ENCODE measurements around the gene DUSP11. TPM values are rescaled to one million over a fixed set of nuclear protein-coding genes. Genes with fewer than 3 reads are reported as not detected.
"Not testable (repeated sequence)": the region's sequence is repeated elsewhere in the genome, so short reads cannot be mapped to it uniquely, and the experiment has no call there.

Gene DUSP11
- total and polyA plus RNA-seq, 4 experiments from 2014 or later, result 45.5 to 80.5 (median 53.6) TPM

DNA sequence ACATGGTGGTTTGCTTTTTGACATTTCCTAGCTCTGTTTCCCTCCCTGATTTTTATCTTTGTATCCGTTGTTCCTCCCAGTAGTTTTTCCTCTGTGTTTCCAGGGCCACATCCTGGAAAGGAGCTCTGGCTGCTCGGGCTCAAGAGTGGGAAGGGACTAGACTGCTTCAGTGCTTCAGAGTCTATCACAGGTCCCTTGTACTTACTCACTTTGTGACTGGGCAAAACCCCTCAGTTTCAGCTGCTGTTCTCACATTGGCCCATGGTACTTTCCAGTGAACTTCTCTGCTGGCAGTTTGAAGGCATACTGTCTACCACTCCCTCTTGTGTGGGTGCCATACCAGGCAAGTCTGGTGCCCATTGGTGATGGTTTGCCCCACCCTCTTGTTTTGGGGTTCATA, 41.3 kb upstream of the DUSP11 start:
- intact Hi-C loops (cut with micrococcal nuclease), result loop anchor here (10.0 kb wide), 2 partner anchors 324 to 434 kb away; partner anchors contain the start of gene BOLA3
- CTCF ChIA-PET (ENCODE audit: partially characterized antibody), result interaction anchor here (1.3 to 9.0 kb wide), 3 partner anchors 328 to 514 kb away, joined by 4 to 114 read pairs (median 88); partner anchors contain the start of gene BOLA3
- H3K4me3 ChIP-seq (ENCODE audit: low read length in 2 of 2), result no peak overlapping the region
- peaks cover 0 to 4% (median 2%) of the 10 kb centered on the region in 4 donors for H3K4me1 Mint-ChIP-seq
- H3K27ac ChIP-seq (ENCODE audit: low read depth, low read length), result no peak overlapping the region
- H3K27me3 ChIP-seq (ENCODE audit: insufficient read depth, low read length), result no peaks in the 10 kb centered on the region
- peaks cover 0 to 7% of the 10 kb centered on the region in 2 donors for H3K27me3 Mint-ChIP-seq
- no peaks in the 10 kb centered on the region for H3K36me3 ChIP-seq (ENCODE audit: insufficient read depth, low read length)
- no peak overlapping the region for H3K4me3 Mint-ChIP-seq
- H3K36me3 Mint-ChIP-seq, result no peaks in the 10 kb centered on the region
- DNase-seq, result no peak
- H3K4me1 ChIP-seq (ENCODE audit: insufficient read depth, low read length), result no peaks in the 10 kb centered on the region
- no peaks in the 10 kb centered on the region for H3K9me3 ChIP-seq (ENCODE audit: control insufficient read depth in 1 of 2, low read length in 2 of 2)
- no peaks in the 10 kb centered on the region for H3K9me3 Mint-ChIP-seq
- POLR2A ChIA-PET (ENCODE audit: partially characterized antibody), result no interaction called here
- H3K27ac Mint-ChIP-seq, result no peak overlapping the region

DNA sequence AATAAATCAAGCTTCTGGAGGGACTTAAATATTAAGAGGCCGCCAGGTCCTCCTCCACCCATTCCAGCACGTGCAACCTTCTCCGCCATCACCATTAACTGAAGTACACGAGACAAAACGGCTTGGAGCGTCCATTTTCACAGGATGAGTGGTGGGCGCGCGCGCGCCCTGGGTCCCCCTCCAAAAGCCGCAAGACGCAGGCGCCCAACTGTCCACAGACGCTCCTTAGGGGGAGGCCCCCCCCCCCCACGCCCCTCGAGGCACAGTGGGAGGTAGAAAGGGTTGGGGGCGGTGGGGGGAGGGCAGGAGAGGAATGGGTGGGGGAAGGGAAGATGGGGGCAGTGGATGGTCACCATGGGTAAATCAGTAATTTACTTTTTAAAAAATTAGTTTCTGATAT, 38.4 kb upstream of the DUSP11 start:
- H3K4me1 ChIP-seq (ENCODE audit: insufficient read depth, low read length), result no peaks in the 10 kb centered on the region
- Mint-ChIP-seq H3K4me1 (no peaks in the 10 kb centered on the region), H3K27me3 (peaks cover 2 to 11% of the 10 kb centered on the region in 2 donors), H3K9me3 (no peaks in the 10 kb centered on the region), H3K27ac (no peak overlapping the region), H3K4me3 (no peak overlapping the region), H3K36me3 (no peaks in the 10 kb centered on the region)
- no peak for DNase-seq
- no peak overlapping the region for H3K4me3 ChIP-seq (ENCODE audit: low read length in 2 of 2)
- H3K9me3 ChIP-seq (ENCODE audit: control insufficient read depth in 1 of 2, low read length in 2 of 2), result no peaks in the 10 kb centered on the region
- intact Hi-C loops (cut with micrococcal nuclease), result no loop called here
- H3K36me3 ChIP-seq (ENCODE audit: insufficient read depth, low read length), result no peaks in the 10 kb centered on the region
- H3K27ac ChIP-seq (ENCODE audit: low read depth, low read length), result no peak overlapping the region
- POLR2A ChIA-PET (ENCODE audit: partially characterized antibody), result no interaction called here
- H3K27me3 ChIP-seq (ENCODE audit: insufficient read depth, low read length), result no peaks in the 10 kb centered on the region
- CTCF ChIA-PET (ENCODE audit: partially characterized antibody), result no interaction called here

DNA sequence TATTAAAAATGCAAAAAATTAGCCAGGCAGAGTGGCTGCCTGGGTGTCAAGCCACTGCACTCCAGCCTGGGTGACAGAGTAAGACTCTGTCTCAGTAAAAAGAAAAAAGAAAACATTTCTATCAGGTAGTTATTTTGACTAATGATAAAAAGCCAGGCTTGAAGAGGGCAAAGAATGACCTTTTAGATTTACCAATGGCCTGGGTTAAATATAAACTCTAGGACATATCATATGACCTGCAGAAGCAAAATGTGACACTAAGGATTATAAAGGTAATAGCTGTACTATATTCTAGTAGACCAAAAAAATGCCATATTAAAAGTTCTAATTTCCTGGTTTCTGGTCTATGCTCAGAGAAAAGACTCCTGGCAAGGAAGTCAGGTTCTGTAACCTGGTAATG, 32.7 kb upstream of the DUSP11 start:
- no peak overlapping the region for H3K27ac Mint-ChIP-seq

DNA sequence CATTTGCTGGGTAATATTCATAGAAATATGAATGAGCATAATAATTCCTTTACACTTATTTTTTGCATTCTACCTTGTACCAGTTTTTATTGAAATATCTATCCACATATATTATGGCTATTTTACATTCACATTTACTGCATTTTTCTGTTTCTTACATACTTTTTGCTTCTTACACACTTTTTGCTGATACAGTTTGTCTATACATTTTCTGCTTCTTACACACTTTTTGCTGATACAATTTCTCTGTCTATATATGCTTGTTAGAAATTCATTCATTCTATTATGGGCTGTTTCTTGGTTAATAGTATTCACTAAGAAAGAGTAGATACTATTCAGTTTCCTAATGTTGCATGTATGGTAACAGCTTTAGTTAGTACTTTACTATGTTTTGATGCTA, 32.0 kb upstream of the DUSP11 start:
- Mint-ChIP-seq H3K27me3 (peaks cover 2 to 8% of the 10 kb centered on the region in 2 donors), H3K9me3 (no peaks in the 10 kb centered on the region), H3K36me3 (no peaks in the 10 kb centered on the region), H3K27ac (no peak overlapping the region), H3K4me1 (no peaks in the 10 kb centered on the region), H3K4me3 (no peak overlapping the region)
- DNase-seq, result no peak
- POLR2A ChIA-PET (ENCODE audit: partially characterized antibody), result no interaction called here
- no peaks in the 10 kb centered on the region for H3K4me1 ChIP-seq (ENCODE audit: insufficient read depth, low read length)
- no peaks in the 10 kb centered on the region for H3K27me3 ChIP-seq (ENCODE audit: insufficient read depth, low read length)
- H3K9me3 ChIP-seq (ENCODE audit: control insufficient read depth in 1 of 2, low read length in 2 of 2), result no peaks in the 10 kb centered on the region
- CTCF ChIA-PET (ENCODE audit: partially characterized antibody), result interaction anchor here (1.4 to 1.9 kb wide), 2 partner anchors 10 to 12 kb away, joined by 4 to 5 read pairs; no protein-coding TSS in a partner anchor
- no peak overlapping the region for H3K27ac ChIP-seq (ENCODE audit: low read depth, low read length)
- no peaks in the 10 kb centered on the region for H3K36me3 ChIP-seq (ENCODE audit: insufficient read depth, low read length)
- intact Hi-C loops (cut with micrococcal nuclease), result no loop called here
- no peak overlapping the region for H3K4me3 ChIP-seq (ENCODE audit: low read length in 2 of 2)

More for the DNA sequence above, 32.7 kb upstream of the DUSP11 start:
- H3K27ac ChIP-seq (ENCODE audit: low read depth, low read length), result no peak overlapping the region
- H3K36me3 ChIP-seq (ENCODE audit: insufficient read depth, low read length), result no peaks in the 10 kb centered on the region
- CTCF ChIA-PET (ENCODE audit: partially characterized antibody), result interaction anchor here (1.9 kb wide), 1 partner anchor 11 kb away, joined by 5 read pairs; no protein-coding TSS in a partner anchor
- Mint-ChIP-seq H3K9me3 (no peaks in the 10 kb centered on the region), H3K27me3 (peaks cover 2 to 8% of the 10 kb centered on the region in 2 donors), H3K4me1 (no peaks in the 10 kb centered on the region), H3K36me3 (no peaks in the 10 kb centered on the region), H3K4me3 (no peak overlapping the region)
- no peak for DNase-seq
- H3K4me1 ChIP-seq (ENCODE audit: insufficient read depth, low read length), result no peaks in the 10 kb centered on the region
- no peak overlapping the region for H3K4me3 ChIP-seq (ENCODE audit: low read length in 2 of 2)
- no peaks in the 10 kb centered on the region for H3K9me3 ChIP-seq (ENCODE audit: control insufficient read depth in 1 of 2, low read length in 2 of 2)
- intact Hi-C loops (cut with micrococcal nuclease), result no loop called here
- POLR2A ChIA-PET (ENCODE audit: partially characterized antibody), result no interaction called here
- H3K27me3 ChIP-seq (ENCODE audit: insufficient read depth, low read length), result no peaks in the 10 kb centered on the region

DNA sequence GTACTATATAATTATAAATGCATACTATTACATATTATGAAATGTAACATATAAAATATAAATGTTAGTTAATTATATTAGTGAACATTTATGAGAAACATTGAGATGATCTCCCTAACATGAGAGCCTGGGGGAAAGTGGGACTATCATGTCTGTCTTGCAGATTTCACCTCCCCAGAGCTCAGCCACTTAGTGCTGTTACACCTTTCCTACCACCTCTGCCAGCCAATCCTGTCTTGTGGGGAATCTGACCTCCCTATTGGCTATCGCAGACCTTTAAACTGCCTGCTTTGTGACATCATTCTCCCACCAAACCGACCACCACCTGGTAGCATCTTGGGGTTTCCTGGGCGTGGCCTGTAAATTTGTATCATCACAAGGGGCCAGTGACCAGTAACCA, 4.0 kb upstream of the DUSP11 start, which contains the start of gene C2orf78:
Gene C2orf78 (plus strand): TSS at position 301 of the 400 bp plus-strand sequence. CDS start 127 bp downstream, outside the sequence.
- CTCF ChIA-PET (ENCODE audit: partially characterized antibody); H3K27me3 Mint-ChIP-seq; H3K9me3 Mint-ChIP-seq; H3K9me3 ChIP-seq (ENCODE audit: control insufficient read depth in 1 of 2, low read length in 2 of 2); H3K36me3 Mint-ChIP-seq; DNase-seq; H3K4me1 ChIP-seq (ENCODE audit: insufficient read depth, low read length); H3K27ac Mint-ChIP-seq; H3K27me3 ChIP-seq (ENCODE audit: insufficient read depth, low read length); H3K36me3 ChIP-seq (ENCODE audit: insufficient read depth, low read length); H3K4me3 ChIP-seq (ENCODE audit: low read length in 2 of 2); POLR2A ChIA-PET (ENCODE audit: partially characterized antibody); H3K27ac ChIP-seq (ENCODE audit: low read depth, low read length); intact Hi-C loops (cut with micrococcal nuclease): not testable (repeated sequence)
- Mint-ChIP-seq H3K4me3 (peak within 1 kb of the TSS in 1 of 8 donors; percentile 20), H3K4me1 (peaks cover 2 to 15% (median 6%) of the 10 kb centered on the region in 4 donors)

DNA sequence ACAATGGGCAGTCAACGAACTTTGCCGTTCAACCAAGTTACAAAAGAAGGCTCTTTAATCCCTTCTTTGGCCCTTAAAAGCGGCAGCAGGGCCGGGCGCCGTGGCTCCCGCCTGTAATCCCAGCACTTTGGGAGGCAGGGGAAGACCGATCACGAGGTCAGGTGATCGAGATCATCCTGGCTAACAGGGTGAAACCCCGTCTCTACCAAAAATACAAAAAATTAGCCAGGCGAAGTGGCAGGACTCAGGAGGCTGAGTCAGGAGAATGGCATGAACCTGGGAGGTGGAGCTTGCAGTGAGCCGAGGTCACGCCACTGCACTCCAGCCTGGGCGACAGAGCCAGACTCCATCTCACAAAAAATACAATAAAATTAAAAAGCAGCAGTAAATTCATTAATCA, 3.5 kb upstream of the DUSP11 start:
- Mint-ChIP-seq H3K4me3 (peak overlapping the region in 1 of 8 donors; percentile 20), H3K36me3 (peaks cover 2 to 10% of the 10 kb centered on the region in 2 donors), H3K4me1 (peaks cover 4 to 19% (median 9%) of the 10 kb centered on the region in 4 donors)
- H3K27me3 Mint-ChIP-seq; H3K9me3 Mint-ChIP-seq; H3K4me3 ChIP-seq (ENCODE audit: low read length in 2 of 2); intact Hi-C loops (cut with micrococcal nuclease); POLR2A ChIA-PET (ENCODE audit: partially characterized antibody); H3K9me3 ChIP-seq (ENCODE audit: control insufficient read depth in 1 of 2, low read length in 2 of 2); H3K36me3 ChIP-seq (ENCODE audit: insufficient read depth, low read length); H3K27me3 ChIP-seq (ENCODE audit: insufficient read depth, low read length); H3K27ac Mint-ChIP-seq; DNase-seq; H3K27ac ChIP-seq (ENCODE audit: low read depth, low read length); CTCF ChIA-PET (ENCODE audit: partially characterized antibody): not testable (repeated sequence)
- peaks cover 13% of the 10 kb centered on the region for H3K4me1 ChIP-seq (ENCODE audit: insufficient read depth, low read length)

DNA sequence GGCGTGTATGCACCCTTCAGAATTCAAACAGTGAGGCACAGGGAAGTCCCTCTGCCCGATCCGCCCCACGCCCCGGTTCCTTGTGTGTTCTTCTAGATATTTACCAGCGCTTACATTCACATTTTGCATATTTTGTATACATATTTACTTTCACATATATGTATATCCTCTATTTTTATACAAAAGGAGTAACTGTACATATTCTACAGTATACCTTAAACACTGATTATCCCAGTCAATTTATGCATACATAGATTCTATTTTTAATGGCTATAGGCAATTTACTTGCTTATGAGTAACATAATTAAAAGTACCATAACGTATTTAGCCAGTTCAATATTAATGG, 307 bp upstream of the DUSP11 start:
- no peak for DNase-seq
- no peaks in the 10 kb centered on the region for H3K9me3 ChIP-seq (ENCODE audit: control insufficient read depth in 1 of 2, low read length in 2 of 2)
- ChIA-PET CTCF (ENCODE audit: partially characterized antibody) (interaction anchor here (0.6 to 1.6 kb wide), 5 partner anchors 33 to 786 kb away, joined by 3 to 8 read pairs (median 3); partner anchors contain the start of genes STAMBP and TPRKB), POLR2A (ENCODE audit: partially characterized antibody) (interaction anchor here (2.7 kb wide), 1 partner anchor 43 kb away, joined by 17 read pairs; the partner anchor contains the start of gene TPRKB)
- Mint-ChIP-seq H3K27me3 (peaks cover 4 to 6% of the 10 kb centered on the region in 2 donors), H3K4me1 (peaks cover 9 to 42% (median 29%) of the 10 kb centered on the region in 4 donors), H3K36me3 (peaks cover 17 to 31% of the 10 kb centered on the region in 2 donors), H3K9me3 (no peaks in the 10 kb centered on the region), H3K27ac (peak overlapping the region; percentile 94 to 100 (median 99)), H3K4me3 (peak overlapping the region; percentile 99 to 100 (median 99))
- H3K36me3 ChIP-seq (ENCODE audit: insufficient read depth, low read length), result peaks cover 8% of the 10 kb centered on the region
- H3K4me1 ChIP-seq (ENCODE audit: insufficient read depth, low read length), result peaks cover 27% of the 10 kb centered on the region
- H3K4me3 ChIP-seq (ENCODE audit: low read length in 2 of 2), result no peak overlapping the region
- intact Hi-C loops (cut with micrococcal nuclease), result loop anchor here (1.0 kb wide), 1 partner anchor 43 kb away; the partner anchor contains the start of gene TPRKB
- no peaks in the 10 kb centered on the region for H3K27me3 ChIP-seq (ENCODE audit: insufficient read depth, low read length)
- peak overlapping the region; percentile 94 for H3K27ac ChIP-seq (ENCODE audit: low read depth, low read length)

Data from CD4-positive, alpha-beta memory T cell (primary cell).